ENCODE results near the gene TNRC18.
"Not testable (repeated sequence)": the region's sequence is repeated elsewhere in the genome, so short reads cannot be mapped to it uniquely, and the experiment has no call there.

TNRC18 gene

DNA sequence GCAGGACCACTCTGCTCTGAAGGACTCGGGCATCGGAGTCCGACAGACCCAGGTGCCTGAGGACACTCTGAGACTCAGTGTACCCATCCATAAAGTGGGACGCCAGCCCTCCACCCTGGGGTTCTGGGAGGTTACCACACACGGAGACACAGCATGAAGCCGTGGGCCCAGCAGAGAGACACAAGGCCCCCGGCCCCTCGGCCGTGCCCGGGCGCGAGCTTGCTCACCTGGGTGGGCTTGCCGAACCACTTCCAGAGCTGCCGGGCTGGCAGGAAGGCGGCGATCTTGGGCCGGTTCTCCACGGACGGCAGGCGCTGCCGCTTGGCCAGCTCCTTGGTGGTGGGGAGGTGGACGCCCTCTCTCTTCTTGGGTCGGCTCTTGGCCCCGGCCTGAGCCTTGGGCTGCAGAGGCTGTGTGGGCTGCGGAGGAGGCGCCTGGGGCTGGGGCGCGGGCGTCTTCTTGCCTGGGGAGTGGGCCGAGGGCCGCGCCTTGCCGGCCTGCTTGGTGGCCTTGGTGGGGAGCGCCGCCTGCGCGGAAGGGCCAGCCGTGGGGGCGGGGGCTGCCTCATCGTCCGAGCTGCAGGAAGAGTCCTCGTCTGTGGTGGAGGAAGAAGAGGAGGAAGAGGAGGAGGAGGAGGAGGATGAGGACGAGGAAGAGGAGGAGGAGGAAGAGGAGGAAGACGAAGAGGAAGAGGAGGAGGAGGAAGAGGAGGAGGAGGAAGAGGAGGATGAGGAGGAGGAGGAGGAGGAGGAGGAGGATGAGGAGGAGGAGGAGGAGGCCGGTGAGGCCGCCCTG is 111.2 kb downstream of the TNRC18 start:
- DNase-seq, result not testable (repeated sequence)

DNA sequence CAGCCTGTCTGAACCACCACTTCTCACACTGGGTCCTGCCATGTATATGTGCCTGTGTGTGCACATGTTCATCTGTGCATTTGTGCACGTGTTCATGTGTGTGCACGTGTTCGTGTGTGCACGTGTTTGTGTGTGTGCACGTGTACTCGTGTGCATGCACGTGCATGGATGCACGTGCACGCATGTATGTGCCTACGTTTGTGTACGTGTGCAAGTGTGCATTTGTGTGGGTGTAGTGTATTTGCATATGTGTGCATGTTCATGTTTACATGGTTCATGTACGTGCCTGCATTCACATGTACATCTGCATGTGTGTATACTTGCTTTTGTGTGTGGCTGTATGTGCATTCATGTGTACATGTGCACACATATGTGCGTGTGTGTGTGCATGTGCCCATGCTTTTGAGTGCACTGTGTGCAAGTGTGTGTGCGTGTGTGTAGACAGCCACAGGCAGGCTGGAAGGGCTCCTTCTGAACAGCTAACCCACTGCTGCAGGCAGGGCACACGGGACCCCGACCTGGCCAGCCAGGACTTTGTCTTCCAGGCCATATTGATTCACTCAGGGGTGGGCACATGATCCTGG is 112.7 kb downstream of the TNRC18 start:
- no peak for DNase-seq

DNA sequence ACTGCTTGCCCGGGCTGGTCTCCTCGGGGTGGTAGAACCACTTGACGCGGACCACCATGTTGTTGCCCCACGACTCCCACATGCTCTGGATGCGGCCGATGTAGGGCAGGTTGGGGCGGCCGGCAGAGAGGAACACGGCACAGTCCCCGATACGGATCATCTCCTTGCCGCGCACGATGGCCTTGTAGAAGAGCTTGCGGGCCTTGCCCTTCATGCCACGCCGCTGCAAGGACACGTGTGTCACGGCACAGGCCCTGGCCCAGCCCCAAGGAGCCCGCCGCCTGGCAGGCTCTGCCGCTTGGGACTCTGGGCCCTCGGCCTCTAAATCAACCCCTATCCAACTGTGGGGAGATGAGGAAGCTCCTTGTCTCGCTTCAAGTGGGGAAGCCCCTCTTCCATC is 114.5 kb downstream of the TNRC18 start:
- DNase-seq, result no peak

DNA sequence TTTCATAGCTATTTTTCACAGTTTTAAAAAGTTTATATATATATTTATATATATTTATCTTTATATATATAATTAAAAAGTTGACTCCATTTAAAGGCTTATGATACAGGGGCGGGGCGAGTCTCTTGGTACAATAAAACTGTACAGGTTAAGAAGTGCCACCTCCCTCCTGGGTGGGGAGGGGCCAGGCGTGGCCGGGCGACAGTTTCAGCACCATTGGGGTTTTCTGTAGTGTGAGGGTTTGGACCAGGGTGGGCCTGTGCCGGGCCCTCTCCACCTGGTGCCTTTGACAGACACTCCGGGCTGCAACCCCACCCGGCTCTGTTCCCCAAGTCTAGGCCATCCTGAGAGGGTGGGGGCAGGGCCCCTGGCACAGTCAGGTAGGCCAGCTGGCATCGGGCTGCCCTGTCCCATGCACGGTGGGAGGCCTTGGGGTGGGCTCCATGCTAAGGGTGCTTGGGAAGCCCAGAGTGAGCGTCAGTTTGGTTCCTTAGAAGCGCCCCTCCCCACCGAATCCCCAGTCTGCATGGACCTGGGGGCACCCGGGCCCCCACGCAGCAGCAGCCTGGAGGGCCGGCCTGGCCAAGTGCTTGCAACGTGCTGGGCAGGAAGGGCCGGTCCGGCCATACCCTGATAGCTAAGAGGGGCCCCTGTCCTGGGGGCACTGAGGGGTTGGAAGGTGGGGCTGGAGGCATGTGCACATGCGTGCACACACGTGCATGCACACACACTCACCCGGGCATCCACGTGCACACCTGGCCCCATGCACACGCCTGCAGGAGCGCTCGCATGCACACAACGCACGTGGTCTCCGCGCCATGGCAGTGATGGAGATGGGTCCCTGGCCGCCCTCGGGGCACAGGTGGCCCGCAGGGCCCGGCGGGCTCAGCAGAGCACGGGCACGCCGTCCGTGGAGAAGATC is 116.2 kb downstream of the TNRC18 start:
- DNase-seq, result not testable (repeated sequence)

DNA sequence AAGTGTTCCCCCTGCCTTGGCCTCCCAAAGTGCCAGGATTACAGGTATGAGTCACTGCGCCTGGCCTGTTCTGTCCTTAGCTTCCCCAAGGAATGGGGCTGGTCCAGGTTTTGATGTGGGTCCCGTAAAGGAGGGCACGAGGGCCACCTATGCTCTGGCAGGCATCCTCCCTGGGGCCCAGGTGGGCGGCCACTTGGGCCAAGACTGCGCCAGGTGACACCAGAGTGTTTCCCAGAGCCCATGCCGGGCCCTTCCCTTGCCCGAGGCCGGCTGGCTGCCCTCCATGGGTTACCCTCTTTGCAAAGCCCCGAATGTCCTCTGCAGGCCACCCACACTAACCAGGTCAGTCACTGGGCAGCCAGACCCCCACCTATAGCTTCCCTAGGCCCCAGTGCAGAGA is 118.6 kb downstream of the TNRC18 start:
- not testable (repeated sequence) for DNase-seq

DNA sequence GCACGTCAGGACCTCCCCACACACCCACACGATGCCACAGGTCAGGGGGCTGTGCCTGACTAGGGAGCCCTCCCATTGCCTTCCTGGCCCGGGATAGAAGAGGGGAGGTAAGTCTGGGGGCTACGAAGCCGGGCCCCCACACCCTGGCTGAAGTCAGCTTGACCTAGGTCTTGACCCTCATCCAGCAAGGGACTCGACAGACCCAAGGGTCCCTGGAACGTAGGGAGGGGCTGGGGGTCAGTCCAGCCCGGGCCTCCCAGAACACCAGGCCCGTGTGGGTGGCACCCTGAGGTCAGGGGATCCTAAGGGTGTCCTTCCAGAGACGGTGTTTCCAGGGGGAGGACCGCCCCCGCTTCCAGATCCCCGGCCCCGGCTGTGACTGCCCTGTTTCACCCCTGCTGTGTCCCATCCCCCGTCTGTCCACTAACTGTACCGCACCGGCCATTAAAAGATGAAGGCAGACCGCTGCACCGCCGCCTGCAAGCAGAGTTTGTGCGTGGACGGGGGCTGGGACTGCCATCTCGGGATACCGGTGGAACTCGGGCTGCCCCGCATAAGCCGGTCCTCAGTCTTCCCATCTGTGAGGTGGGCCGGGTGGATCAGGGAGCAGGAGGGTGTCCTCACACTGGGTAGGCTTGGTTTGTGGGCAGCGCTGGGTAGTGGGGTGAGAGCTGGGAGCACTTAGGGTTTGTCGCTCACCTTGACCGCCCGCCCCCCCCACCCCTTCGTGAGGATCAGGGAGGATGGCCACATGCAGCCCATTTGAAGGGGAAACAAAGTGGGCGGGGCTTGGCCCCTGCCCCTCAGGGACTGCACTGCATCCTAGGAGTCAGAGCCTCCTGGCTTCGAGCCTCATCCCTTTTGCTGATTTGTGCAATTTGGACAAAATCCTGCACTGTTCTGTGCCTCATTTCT is 119.8 kb downstream of the TNRC18 start:
- no peak for DNase-seq

DNA sequence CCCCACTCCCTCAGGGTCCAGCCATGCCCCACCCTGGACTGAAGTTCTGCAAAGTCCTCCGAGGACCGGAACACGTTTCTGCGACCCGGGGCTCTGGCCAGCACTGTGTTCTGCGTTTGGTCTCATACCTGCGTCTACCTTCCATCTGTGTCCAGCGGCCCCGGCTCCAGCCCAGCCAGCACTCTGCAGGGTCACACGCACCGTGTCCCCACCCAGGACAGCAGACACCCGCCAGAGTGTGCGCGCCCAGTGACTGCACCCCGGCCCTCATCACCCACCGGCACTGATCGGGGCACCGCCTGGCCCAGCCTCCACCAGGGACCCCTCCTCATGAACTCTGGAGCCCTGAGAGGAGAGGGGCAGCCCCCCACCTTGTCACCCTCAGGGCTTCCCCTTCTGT is 120.6 kb downstream of the TNRC18 start:
- no peak for DNase-seq

DNA sequence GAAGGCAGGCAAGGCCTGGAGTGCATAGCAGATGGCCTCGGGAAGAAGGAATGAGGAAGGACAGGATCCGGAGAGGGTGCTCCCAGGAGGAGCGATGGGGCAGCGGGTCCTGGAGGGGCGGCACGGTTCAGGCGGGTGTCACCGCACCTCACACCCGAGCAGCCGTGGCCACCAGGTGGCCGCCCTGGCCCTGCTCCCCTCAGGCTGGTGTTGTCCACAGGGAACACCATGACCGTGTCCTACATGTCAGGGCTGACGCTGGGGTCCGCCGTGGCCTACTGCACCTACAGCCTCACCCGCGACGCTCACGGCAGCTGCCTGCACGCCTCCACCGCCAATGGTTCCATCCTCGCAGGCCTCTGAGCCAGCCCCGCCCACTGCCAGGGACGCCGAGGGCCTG is 121.1 kb downstream of the TNRC18 start:
- DNase-seq, result no peak

DNA sequence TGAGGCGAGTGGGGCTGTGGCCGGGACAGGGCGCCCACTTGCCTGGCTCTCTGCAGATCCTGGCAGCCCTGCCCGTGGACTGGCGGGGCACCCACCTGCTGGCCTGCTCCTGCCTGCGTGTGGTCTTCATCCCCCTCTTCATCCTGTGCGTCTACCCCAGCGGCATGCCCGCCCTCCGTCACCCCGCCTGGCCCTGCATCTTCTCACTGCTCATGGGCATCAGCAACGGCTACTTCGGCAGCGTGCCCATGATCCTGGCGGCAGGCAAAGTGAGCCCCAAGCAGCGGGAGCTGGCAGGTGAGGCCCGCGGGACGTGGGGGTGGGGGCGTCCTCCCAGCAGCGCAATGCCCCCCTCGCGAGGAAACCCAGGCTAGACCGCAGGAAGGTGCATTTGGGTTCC is 123.3 kb downstream of the TNRC18 start:
- no peak for DNase-seq

DNA sequence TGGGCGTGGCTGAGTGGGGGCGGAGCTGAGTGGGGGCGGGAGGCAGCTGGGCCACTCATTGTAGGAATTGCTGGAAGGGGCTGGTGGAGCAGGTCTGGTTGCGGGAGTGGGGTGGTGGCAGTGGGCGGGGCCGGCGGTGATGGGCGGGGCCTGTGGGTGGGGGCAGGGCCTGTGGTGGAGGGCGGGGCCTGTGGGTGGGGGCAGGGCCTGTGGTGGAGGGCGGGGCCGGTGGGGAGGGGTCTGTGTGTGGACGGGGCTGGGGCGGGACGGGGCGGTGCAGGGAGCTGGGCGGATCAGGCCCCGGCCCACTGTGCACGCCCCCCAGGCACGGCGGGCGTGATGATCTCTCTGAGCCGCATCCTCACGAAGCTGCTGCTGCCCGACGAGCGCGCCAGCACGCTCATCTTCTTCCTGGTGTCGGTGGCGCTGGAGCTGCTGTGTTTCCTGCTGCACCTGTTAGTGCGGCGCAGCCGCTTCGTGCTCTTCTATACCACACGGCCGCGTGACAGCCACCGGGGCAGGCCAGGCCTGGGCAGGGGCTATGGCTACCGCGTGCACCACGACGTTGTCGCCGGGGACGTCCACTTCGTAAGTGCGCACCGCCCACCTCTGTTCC is 126.9 kb downstream of the TNRC18 start:
- no peak for DNase-seq

DNA sequence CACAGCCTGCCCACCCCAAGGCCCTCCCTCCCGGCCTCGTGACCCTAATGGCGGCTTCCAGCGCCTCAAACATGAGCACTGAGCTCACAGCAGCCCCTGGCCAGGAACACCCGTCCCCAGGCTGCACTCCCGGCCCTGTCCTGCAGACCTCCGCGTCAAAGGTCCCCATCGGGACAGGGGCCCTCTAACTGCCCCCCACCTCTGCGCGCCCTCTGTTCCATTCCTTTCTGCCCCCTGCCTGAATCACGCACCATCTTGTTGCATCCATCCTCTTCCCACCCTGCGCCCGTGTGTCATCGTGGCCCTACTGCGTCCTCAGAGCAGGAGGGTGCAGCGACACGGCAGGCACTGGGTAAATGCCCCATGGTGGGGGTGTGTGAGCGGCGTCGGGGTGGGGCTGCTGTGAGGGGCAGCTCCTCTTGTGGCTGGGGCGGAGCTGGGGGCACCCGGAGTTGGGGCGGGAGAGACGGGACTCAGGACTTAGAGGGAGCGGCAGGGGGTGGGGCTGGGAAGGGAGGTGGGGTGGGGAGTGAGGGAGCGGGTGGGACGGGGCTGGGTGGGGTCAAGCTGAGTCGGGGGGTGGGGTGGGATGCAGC is 127.5 kb downstream of the TNRC18 start:
- no peak for DNase-seq

DNA sequence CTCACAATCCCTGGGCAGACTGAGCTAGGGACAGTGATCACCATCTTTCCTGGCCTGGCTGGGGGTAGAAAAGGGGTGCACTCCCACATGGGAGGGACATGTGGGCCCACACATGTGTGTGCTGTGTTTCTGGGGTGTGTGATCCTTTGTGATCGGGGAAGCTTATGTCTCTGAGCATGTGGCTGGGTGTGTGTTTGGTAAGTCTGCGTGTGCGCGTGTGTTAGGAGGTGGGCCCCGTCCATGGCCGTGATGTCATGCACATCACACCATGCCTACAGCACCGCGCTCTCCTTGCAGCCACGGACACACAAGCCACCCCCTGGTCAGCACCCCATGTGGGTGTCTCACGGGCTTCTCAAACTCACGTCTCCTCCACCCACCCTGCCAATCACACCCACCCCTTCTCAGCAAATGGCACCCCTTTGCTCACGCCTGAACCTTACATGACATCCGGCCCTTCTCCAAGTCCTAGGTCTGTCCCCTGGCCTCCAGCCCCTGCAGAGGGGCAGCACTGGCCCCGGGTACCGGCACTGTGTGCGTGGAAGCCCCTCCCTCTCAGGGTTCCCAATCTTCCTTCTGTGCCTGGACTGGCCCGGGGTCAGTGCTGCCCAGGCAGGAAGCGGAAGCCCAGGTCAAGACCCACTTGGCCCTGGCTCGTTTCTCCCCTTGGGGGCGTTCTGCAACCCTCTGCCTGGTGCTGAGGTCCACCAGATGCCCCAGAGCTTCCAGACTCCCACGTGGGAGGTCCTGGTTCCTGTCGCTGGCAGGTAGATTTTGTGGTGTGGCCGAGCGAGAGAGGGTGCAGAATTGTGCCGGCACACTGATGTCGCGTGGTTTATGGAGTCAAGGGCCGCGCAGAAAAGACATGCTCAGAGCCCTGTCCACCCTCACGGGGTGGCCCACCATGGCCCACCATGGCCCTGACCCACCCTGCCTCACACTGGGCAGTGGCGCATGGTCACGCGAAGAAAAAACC is 128.3 kb downstream of the TNRC18 start:
- DNase-seq, result no peak

DNA sequence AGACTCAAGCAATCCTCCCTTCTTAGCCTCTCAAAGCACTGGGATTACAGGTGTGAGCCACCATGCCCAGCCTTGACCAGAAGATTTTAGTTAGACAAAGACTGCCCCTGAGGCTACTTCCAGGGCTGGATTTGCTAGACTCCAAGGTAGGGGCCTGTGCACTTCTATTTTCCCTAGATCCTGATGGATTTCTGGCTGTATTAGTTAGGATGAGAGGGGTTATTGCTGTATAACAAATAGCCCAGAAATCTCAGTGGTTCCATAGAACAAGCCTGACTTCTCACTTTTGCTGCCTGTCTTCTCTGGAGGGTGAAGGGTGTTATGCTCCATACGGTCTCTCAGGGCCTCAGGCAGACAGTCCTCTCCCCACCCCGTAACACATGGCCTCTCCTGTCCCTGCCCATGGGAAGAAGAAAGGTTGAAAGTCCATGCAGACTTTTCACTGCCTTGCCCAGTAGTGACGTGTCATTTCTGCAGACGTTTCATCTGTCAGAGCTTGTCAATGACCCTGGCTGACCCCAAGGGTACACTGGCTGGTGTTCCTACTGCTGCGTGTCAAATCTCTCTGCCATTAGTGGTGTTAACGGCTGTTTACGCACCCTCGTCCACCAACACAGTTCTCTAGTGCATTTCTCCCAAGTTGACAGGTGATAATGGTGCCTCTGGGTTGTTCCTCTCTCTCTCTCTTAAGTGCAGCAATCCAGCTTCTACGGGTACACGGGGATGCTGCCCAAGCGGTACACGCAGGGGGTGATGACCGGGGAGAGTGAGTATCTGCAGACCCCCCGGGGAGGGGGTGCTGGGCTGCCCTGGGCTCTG is 129.3 kb downstream of the TNRC18 start:
- no peak for DNase-seq

DNA sequence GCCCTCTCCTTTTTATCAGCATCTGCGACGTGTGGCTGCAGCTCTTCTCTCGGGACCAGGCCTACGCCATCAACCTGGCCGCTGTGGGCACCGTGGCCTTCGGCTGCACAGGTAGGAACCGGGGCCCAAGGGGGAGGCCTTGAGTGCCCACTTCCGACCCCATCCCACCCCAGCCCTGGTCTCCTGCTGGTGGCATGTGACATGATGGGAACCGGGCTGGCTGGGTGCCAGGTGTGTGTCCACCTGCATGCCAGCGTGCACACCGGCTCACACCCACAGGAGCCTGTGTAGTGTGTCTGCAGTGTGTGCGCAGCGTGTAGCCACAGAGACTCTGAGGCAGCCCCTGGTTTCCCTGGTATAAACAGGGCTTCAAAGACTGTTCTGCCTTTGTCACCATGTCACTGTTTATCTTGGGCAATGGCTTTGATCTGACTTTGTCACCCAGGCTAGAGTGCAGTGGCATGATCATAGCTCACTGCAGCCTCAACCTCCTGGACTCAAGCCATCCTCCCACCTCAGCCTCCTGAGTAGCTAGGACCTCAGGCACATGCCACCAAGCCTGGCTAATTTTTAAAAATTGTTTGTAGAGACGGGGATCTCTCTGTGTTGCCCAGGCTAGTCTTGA is 131.8 kb downstream of the TNRC18 start:
- not testable (repeated sequence) for DNase-seq

DNA sequence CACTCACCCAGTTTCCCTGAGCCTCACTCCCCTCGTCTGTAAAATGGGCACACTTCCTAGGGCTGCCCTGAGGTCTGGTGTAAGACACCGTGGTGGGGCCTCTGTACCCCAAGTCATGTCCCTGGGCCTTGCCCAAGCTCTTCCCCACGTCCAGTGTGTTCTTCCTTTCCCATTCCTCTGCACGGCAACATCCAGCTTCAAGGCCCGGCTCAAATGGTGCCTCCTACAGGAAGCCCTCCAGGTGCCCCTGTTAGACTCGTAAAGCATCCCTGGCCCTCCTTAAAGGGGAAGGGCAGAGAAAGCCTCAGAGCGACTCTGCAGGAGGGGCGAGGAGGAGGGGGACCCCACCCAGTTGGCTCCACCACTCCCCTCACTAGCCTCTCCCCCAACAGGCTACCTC is 132.3 kb downstream of the TNRC18 start:
- DNase-seq, result no peak

DNA sequence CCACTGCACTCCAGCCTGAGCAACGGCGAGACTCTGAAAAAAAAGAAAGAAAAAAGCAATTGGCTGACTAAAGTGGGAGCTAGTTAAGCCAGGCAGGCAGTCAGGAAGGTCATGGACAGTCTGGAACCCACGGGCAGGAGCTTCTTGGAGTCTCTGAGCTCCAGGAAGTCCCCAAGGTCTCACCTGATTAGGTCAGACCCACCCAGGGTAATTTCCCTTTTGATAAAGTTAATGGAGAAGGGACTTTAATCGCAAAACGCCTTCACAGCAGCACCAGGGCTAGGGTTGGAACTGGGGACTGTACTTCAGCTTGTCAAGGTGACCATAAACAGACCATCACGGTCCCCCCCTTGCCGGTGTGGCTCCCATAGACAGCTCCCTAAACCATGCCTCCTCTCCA is 134.3 kb downstream of the TNRC18 start:
- DNase-seq, result no peak

DNA sequence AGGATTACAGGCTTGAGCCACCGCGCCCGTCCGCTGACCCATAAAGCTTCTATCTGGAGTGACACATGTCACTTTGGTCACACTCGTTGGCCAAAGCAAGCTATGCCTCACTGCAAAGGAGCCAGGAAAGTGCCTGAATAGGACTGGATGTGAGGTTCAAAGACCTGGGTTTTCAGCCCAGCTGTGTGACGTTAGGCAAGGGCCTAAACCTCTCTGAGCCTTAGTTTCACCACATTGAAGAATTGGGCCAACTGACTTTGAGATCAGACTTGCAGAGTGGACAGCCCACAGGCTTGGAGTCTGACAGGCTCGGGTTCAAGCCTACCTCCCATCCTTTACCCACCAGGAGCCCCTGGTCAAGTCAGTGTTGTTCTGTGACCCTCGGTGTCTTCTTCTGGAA is 135.1 kb downstream of the TNRC18 start:
- not testable (repeated sequence) for DNase-seq

DNA sequence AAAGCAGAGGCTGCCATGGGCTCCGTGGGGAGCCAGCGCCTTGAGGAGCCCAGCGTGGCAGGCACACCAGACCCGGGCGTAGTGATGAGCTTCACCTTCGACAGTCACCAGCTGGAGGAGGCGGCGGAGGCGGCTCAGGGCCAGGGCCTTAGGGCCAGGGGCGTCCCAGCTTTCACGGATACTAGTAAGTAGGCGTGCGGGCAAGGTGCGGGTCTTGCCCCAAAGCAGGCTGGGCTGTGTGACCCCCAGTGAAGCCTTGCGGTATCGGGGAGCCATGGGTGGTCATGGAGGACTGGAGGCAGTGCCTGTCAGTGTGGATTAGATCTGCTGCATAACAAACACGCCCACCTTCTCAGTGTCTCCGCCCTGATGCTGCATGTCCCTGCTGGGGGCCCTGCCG is 135.8 kb downstream of the TNRC18 start:
- DNase-seq, result no peak

DNA sequence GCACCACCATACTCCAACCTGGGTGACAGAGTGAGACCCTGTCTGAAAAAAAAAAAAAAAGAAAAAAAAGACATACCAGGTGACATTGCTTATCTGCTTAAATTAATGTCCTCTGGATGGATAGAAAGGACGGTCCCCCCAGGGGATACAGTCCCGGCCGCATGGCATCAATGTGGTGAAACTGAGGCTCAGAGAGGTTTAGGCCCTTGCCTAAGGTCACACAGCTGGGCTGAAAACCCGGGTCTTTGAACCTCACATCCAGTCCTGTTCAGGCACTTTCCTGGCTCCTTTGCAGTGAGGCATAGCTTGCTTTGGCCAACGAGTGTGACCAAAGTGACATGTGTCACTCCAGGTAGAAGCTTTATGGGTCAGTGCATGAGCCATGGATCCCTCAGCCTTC is 136.3 kb downstream of the TNRC18 start:
- DNase-seq, result not testable (repeated sequence)

Measured in COR-L47 (cell line).